ENCODE measurements around the gene YWHAG. TPM values are rescaled to one million over a fixed set of nuclear protein-coding genes. Genes with fewer than 3 reads are reported as not detected.

YWHAG gene
- total RNA-seq, 2 experiments from 2014 or later = 138 to 143 TPM

DNA sequence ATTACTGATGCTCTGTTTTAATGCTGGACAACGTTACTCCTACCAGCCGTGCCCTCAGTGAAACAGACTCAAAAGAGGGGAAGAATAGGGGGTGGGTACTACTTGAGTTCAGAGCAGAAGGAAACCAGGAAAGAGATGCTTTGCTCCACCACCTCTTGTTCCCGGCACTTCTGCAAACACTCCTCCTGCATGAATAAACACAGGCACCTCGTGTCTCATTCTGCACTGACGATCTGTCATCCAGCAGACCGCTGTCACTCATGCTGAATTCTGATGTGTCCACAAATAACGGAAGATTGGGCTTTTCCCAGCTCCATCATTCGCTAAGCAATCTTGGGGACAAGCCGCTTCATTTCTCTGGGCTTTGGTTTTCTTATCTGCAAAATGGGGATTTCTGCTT, 26.7 kb downstream of the YWHAG start:
- H3K9me3 Mint-ChIP-seq = no peaks in the 10 kb centered on the region
- H3K27ac Mint-ChIP-seq = peak overlapping the region; percentile 25
- H3K36me3 Mint-ChIP-seq (ENCODE audit: low read depth) = peaks cover 46% of the 10 kb centered on the region
- ATAC-seq = no peak
- no peak overlapping the region for H3K4me3 Mint-ChIP-seq
- DNase-seq = no peak
- no peaks in the 10 kb centered on the region for H3K27me3 Mint-ChIP-seq
- CTCF ChIA-PET = no interaction called here
- TF ChIP-seq, protein P1, sequence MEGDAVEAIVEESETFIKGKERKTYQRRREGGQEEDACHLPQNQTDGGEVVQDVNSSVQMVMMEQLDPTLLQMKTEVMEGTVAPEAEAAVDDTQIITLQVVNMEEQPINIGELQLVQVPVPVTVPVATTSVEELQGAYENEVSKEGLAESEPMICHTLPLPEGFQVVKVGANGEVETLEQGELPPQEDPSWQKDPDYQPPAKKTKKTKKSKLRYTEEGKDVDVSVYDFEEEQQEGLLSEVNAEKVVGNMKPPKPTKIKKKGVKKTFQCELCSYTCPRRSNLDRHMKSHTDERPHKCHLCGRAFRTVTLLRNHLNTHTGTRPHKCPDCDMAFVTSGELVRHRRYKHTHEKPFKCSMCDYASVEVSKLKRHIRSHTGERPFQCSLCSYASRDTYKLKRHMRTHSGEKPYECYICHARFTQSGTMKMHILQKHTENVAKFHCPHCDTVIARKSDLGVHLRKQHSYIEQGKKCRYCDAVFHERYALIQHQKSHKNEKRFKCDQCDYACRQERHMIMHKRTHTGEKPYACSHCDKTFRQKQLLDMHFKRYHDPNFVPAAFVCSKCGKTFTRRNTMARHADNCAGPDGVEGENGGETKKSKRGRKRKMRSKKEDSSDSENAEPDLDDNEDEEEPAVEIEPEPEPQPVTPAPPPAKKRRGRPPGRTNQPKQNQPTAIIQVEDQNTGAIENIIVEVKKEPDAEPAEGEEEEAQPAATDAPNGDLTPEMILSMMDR (IDR thresholded peaks at IDR 0.05) = no peak
- peaks cover 45% of the 10 kb centered on the region for H3K4me1 Mint-ChIP-seq (ENCODE audit: low read depth)
- POLR2A ChIA-PET = interaction anchor here (0.9 kb wide), 1 partner anchor 9 kb away, joined by 3 read pairs; no protein-coding TSS in a partner anchor
- intact Hi-C loops (cut with micrococcal nuclease) = no loop called here

DNA sequence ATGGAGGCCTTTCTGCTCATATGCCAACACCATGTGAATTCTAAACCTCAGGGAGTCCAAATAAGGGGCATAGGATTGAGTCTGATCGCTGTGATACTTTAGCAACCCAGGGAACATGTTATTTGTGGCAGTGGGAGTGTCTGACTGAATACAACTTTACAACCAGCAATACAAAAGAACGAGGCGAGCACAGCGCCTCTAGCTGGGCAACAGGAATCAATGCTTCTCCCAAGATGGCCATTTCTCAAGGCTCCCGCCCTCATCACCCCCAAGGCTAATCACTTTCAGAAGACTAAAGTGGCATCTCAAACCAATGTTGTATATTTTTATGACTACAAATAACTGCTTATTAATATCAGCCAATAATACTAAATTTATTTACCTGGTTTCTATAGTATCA, 28.1 kb downstream of the YWHAG start:
- peaks cover 34% of the 10 kb centered on the region for H3K4me1 Mint-ChIP-seq (ENCODE audit: low read depth)
- POLR2A ChIA-PET = interaction anchor here (1.1 to 1.3 kb wide), 2 partner anchors 9 to 20 kb away, joined by 4 to 8 read pairs; no protein-coding TSS in a partner anchor
- H3K27ac Mint-ChIP-seq = no peak overlapping the region
- CTCF ChIA-PET = interaction anchor here (1.0 to 1.6 kb wide), 2 partner anchors 13 to 22 kb away, joined by 3 read pairs; no protein-coding TSS in a partner anchor
- H3K9me3 Mint-ChIP-seq = no peaks in the 10 kb centered on the region
- H3K36me3 Mint-ChIP-seq (ENCODE audit: low read depth) = peaks cover 43% of the 10 kb centered on the region
- ATAC-seq (no peak), DNase-seq (no peak)
- no peak overlapping the region for H3K4me3 Mint-ChIP-seq
- TF ChIP-seq, protein P1 (IDR thresholded peaks at IDR 0.05) = no peak
- no peaks in the 10 kb centered on the region for H3K27me3 Mint-ChIP-seq
- intact Hi-C loops (cut with micrococcal nuclease) = no loop called here

DNA sequence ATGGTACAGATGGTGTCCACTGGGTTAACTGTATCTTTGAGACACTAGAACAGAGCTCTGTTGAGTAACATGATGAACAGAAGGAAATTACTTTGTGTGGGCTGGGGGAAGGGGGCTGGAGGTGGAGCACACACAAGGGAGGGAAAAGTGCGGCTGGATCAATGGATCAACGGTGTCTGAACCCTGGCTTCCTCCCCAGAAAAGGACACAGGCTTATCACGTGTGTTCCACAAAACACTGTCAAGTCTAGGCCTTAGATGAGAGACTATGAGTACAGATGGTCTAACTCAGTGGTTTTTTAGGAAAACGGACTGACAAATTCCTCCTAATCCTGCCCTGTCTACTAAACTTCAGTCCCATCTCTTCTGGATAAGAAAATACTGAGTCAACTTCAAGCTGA, 28.5 kb downstream of the YWHAG start:
- intact Hi-C loops (cut with micrococcal nuclease) = no loop called here
- DNase-seq (no peak), ATAC-seq (no peak)
- ChIA-PET CTCF (interaction anchor here (1.0 to 1.6 kb wide), 2 partner anchors 13 to 23 kb away, joined by 3 read pairs; no protein-coding TSS in a partner anchor), POLR2A (interaction anchor here (1.1 to 1.3 kb wide), 2 partner anchors 9 to 20 kb away, joined by 4 to 8 read pairs; no protein-coding TSS in a partner anchor)
- TF ChIP-seq, protein P1 (IDR thresholded peaks at IDR 0.05) = no peak
- Mint-ChIP-seq H3K4me1 (ENCODE audit: low read depth) (peaks cover 31% of the 10 kb centered on the region), H3K36me3 (ENCODE audit: low read depth) (peaks cover 43% of the 10 kb centered on the region), H3K27ac (no peak overlapping the region), H3K4me3 (no peak overlapping the region), H3K27me3 (no peaks in the 10 kb centered on the region), H3K9me3 (no peaks in the 10 kb centered on the region)

DNA sequence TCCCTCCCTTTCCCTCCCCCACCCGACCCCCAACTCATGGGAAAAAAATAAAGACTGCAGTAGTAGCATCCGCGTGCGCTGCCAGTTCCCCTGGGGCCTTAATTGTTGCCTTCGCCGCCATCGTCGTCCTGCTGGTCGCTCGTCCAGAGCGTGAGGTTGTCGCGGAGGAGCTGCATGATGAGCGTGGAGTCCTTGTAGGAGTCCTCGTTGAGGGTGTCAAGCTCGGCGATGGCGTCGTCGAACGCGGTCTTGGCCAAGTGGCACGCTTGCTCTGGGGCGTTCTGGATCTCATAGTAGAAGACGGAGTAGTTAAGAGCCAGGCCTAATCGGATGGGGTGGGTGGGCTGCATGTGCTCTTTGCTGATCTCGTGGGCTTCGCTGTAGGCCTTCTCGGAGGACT, 29.3 kb downstream of the YWHAG start:
- Mint-ChIP-seq H3K27ac (no peak overlapping the region), H3K27me3 (no peaks in the 10 kb centered on the region), H3K4me1 (ENCODE audit: low read depth) (peaks cover 33% of the 10 kb centered on the region), H3K9me3 (no peaks in the 10 kb centered on the region), H3K36me3 (ENCODE audit: low read depth) (peaks cover 45% of the 10 kb centered on the region), H3K4me3 (no peak overlapping the region)
- POLR2A ChIA-PET = no interaction called here
- CTCF ChIA-PET = interaction anchor here (1.6 kb wide), 1 partner anchor 12 kb away, joined by 3 read pairs; no protein-coding TSS in a partner anchor
- TF ChIP-seq, protein P1 (IDR thresholded peaks at IDR 0.05) = no peak
- no peak for ATAC-seq
- DNase-seq = no peak
- intact Hi-C loops (cut with micrococcal nuclease) = no loop called here

DNA sequence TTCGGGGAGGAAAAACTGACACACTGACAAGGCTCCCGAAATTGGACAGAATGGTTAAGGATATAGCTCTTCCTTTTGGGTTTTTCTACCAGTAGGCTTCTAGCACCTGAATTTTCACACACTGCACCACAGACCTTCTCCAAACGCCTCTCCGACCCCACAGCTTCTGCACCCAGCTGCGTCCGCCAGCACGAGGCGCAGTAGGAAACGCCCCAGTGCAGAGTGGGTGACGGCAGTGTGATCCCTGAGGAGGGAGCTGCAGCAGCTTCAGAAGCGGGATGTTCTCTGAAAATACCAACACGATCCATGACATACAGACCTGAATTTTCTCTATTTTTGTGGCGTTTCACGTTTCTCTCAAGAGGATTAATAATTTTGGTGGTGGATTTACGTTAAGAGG, 30.4 kb downstream of the YWHAG start:
- peaks cover 32% of the 10 kb centered on the region for H3K4me1 Mint-ChIP-seq (ENCODE audit: low read depth)
- TF ChIP-seq, protein P1 (IDR thresholded peaks at IDR 0.05) = no peak
- no peaks in the 10 kb centered on the region for H3K27me3 Mint-ChIP-seq
- CTCF ChIA-PET = interaction anchor here (2.2 kb wide), 1 partner anchor 10 kb away, joined by 19 read pairs; no protein-coding TSS in a partner anchor
- intact Hi-C loops (cut with micrococcal nuclease) = no loop called here
- POLR2A ChIA-PET = interaction anchor here (1.2 kb wide), 1 partner anchor 54 kb away, joined by 3 read pairs; no protein-coding TSS in a partner anchor
- H3K9me3 Mint-ChIP-seq = no peaks in the 10 kb centered on the region
- DNase-seq = no peak
- no peak overlapping the region for H3K4me3 Mint-ChIP-seq
- H3K27ac Mint-ChIP-seq = peak overlapping the region; percentile 68
- peaks cover 46% of the 10 kb centered on the region for H3K36me3 Mint-ChIP-seq (ENCODE audit: low read depth)
- no peak for ATAC-seq

All from activated CD8-positive, alpha-beta T cell treated with anti-CD3 and anti-CD28 coated beads for 36 hours (primary cell).